Measurements from ENCODE around the gene SRD5A1.
A peak's percentile ranks its signal among the peaks of the same experiment; 100 is the strongest.
"Not testable (repeated sequence)": the region's sequence is repeated elsewhere in the genome, so short reads cannot be mapped to it uniquely, and the experiment has no call there.

SRD5A1 gene

GRCh38 chr5:6644794-6645241 is 11.6 kb downstream of the SRD5A1 start:
- DNase-seq (ENCODE audit: low read depth, low spot score), result no peak

- not testable (repeated sequence) for DNase-seq (ENCODE audit: low read depth, low spot score)
Observed at GRCh38 chr5:6645571-6646362, 12.5 kb downstream of the SRD5A1 start.

- peak; percentile 89 for DNase-seq (ENCODE audit: low read depth, low spot score)
Observed at GRCh38 chr5:6649186-6649585, 15.9 kb downstream of the SRD5A1 start.

GRCh38 chr5:6649681-6650080 is 16.4 kb downstream of the SRD5A1 start:
- DNase-seq (ENCODE audit: low read depth, low spot score), result no peak

GRCh38 chr5:6652025-6652424 is 18.8 kb downstream of the SRD5A1 start:
- no peak for DNase-seq (ENCODE audit: low read depth, low spot score)

GRCh38 chr5:6655432-6655831 is 22.2 kb downstream of the SRD5A1 start:
- no peak for DNase-seq (ENCODE audit: low read depth, low spot score)

GRCh38 chr5:6656680-6657079 is 23.4 kb downstream of the SRD5A1 start:
- no peak for DNase-seq (ENCODE audit: low read depth, low spot score)

GRCh38 chr5:6659941-6660684 is 26.9 kb downstream of the SRD5A1 start:
- no peak for DNase-seq (ENCODE audit: low read depth, low spot score)

- no peak for DNase-seq (ENCODE audit: low read depth, low spot score)
Observed at GRCh38 chr5:6660688-6661087, 27.4 kb downstream of the SRD5A1 start.

- DNase-seq (ENCODE audit: low read depth, low spot score), result no peak
Observed at GRCh38 chr5:6666762-6667161, 33.5 kb downstream of the SRD5A1 start.

GRCh38 chr5:6667648-6668047 is 34.4 kb downstream of the SRD5A1 start:
- DNase-seq (ENCODE audit: low read depth, low spot score), result no peak

- peak; percentile 5 for DNase-seq (ENCODE audit: low read depth, low spot score)
Observed at GRCh38 chr5:6668717-6669116, 35.5 kb downstream of the SRD5A1 start.

- DNase-seq (ENCODE audit: low read depth, low spot score), result no peak
Observed at GRCh38 chr5:6673031-6673430, 39.8 kb downstream of the SRD5A1 start.

GRCh38 chr5:6673963-6674362 is 40.7 kb downstream of the SRD5A1 start:
- DNase-seq (ENCODE audit: low read depth, low spot score), result no peak

GRCh38 chr5:6674421-6674820 is 41.2 kb downstream of the SRD5A1 start:
- no peak for DNase-seq (ENCODE audit: low read depth, low spot score)

- DNase-seq (ENCODE audit: low read depth, low spot score), result no peak
Observed at GRCh38 chr5:6674886-6675285, 41.6 kb downstream of the SRD5A1 start.

GRCh38 chr5:6675784-6676491 is 42.7 kb downstream of the SRD5A1 start:
- no peak for DNase-seq (ENCODE audit: low read depth, low spot score)

GRCh38 chr5:6676702-6677101 is 43.5 kb downstream of the SRD5A1 start:
- DNase-seq (ENCODE audit: low read depth, low spot score), result no peak

- no peak for DNase-seq (ENCODE audit: low read depth, low spot score)
Observed at GRCh38 chr5:6678385-6678784, 45.1 kb downstream of the SRD5A1 start.

GRCh38 chr5:6680922-6681321 is 47.7 kb downstream of the SRD5A1 start:
- no peak for DNase-seq (ENCODE audit: low read depth, low spot score)

- DNase-seq (ENCODE audit: low read depth, low spot score), result no peak
Observed at GRCh38 chr5:6681682-6682081, 48.4 kb downstream of the SRD5A1 start.

- no peak for DNase-seq (ENCODE audit: low read depth, low spot score)
Observed at GRCh38 chr5:6682239-6682638, 49.0 kb downstream of the SRD5A1 start.
